Hepatocyte (in vitro differentiated cells): ENCODE results near the gene TRIM22.

Experiments used
- CTCF ChIP-seq: fragments of 200-600 bp; sonication (generic); IDR thresholded peaks from 2 replicates; pipeline ENCODE4 v1.5.1; 2016; ENCODE audit warnings: antibody characterized with exemption, mild to moderate bottlenecking; ENCODE audit not compliant: poor library complexity
- EZH2 ChIP-seq: fragments of 200-600 bp; sonication (generic); IDR thresholded peaks from 2 replicates; pipeline ENCODE4 v1.6.1; 2016; ENCODE audit warnings: antibody characterized with exemption, mild to moderate bottlenecking, borderline replicate concordance
- EZH2phosphoT487 ChIP-seq: fragments of 200-600 bp; sonication (generic); IDR thresholded peaks from one replicate; pipeline ENCODE4 v1.6.1; 2018; ENCODE audit warnings: antibody characterized with exemption, mild to moderate bottlenecking, low read depth, moderate library complexity; ENCODE audit not compliant: unreplicated experiment, severe bottlenecking

DNA sequence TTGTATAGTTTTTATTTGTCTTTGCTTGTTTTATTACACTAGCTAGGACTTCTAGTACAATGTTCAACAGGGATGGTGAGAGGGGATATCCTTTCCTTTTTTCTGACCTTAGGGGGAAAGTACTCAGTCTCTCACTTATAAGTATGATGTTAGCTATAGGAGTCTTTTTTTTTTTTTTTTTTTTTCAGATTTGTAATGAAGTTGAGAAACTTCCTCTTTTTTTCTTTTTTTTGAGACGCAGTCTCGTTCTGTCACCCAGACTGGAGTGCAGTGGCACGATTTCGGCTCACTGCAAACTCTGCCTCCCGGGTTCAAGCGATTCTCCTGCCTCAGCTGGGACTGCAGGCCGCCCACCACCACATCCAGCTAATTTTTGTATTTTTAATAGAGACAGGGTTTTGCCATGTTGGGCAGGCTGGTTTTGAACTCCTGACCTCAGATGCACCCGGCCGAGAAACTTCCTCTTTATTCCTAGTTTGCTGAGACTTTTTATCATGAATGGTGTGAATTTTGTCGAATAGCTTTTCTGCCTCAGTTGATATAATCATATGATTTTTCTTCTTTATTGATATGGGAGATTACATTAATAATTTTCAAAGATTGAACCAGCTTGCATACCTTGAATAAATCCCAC lies 10.9 kb downstream of the TRIM22 start:
- TF ChIP-seq CTCF, result no peak
- TF ChIP-seq EZH2, result no peak
- no peak for TF ChIP-seq EZH2phosphoT487
